Astrocyte (in vitro differentiated cells and primary cell): ENCODE data around the gene CUEDC1. TPM values are rescaled to one million over a fixed set of nuclear protein-coding genes. Genes with fewer than 3 reads are reported as not detected.

Experiments
- DNase-seq: peaks from one replicate; pipeline ENCODE4 v3.0.0-alpha.2; 2010; ENCODE audit warnings: low read depth
- FAIRE-seq: peaks from 2 replicates; lab custom pipeline; 2011; peaks lifted over from hg19 to GRCh38; lab: Jason Lieb, UNC
- H2AFZ ChIP-seq: 2 replicates; pipeline ENCODE4 v1.6.0; 2012; ENCODE audit warnings: low read depth, low read length, inconsistent platforms
- H3K27ac ChIP-seq: 2 replicates; pipeline ENCODE4 v1.5.1; 2011; ENCODE audit warnings: low read depth, low read length, inconsistent platforms
- H3K27me3 ChIP-seq: 2 replicates; pipeline ENCODE4 v1.6.0; 2011; ENCODE audit warnings: low read length, inconsistent platforms; ENCODE audit not compliant: insufficient read depth
- H3K36me3 ChIP-seq: 2 replicates; pipeline ENCODE4 v1.5.1; 2011; ENCODE audit warnings: low read length, inconsistent platforms; ENCODE audit not compliant: insufficient read depth
- H3K4me1 ChIP-seq: 2 replicates; pipeline ENCODE4 v1.5.1; 2011; ENCODE audit warnings: low read length, inconsistent platforms; ENCODE audit not compliant: insufficient read depth
- H3K4me2 ChIP-seq: 2 replicates; pipeline ENCODE4 v1.6.0; 2012; ENCODE audit warnings: low read length, inconsistent platforms
- H3K4me3 ChIP-seq: 2 replicates; pipeline ENCODE4 v1.5.1; 2011; ENCODE audit warnings: low read depth, mild to moderate bottlenecking, low read length, inconsistent platforms; ENCODE audit not compliant: insufficient read depth
- H3K79me2 ChIP-seq: 2 replicates; pipeline ENCODE4 v1.6.0; 2012; ENCODE audit warnings: mild to moderate bottlenecking, low read length, inconsistent platforms; ENCODE audit not compliant: insufficient read depth
- H3K9ac ChIP-seq: 2 replicates; pipeline ENCODE4 v1.6.0; 2012; ENCODE audit warnings: mild to moderate bottlenecking, low read length, inconsistent platforms
- H3K9me3 ChIP-seq: 2 replicates; pipeline ENCODE4 v1.5.1; 2012; ENCODE audit warnings: low read depth, mild to moderate bottlenecking, low read length, inconsistent platforms; ENCODE audit not compliant: insufficient read depth
- H4K20me1 ChIP-seq: 2 replicates; pipeline ENCODE4 v1.6.0; 2012; ENCODE audit warnings: low read length, inconsistent platforms; ENCODE audit not compliant: insufficient read depth
- H3K27ac Mint-ChIP-seq: one replicate; pipeline ENCODE4 v1.8.0; 2021; ENCODE audit warnings: mild to moderate bottlenecking, mixed read lengths; ENCODE audit not compliant: unreplicated experiment
- H3K27me3 Mint-ChIP-seq: one replicate; pipeline ENCODE4 v1.8.0; 2021; ENCODE audit warnings: low read depth, mixed read lengths; ENCODE audit not compliant: unreplicated experiment
- H3K36me3 Mint-ChIP-seq: one replicate; pipeline ENCODE4 v1.8.0; 2021; ENCODE audit warnings: low read depth, mixed read lengths; ENCODE audit not compliant: unreplicated experiment
- H3K4me1 Mint-ChIP-seq: one replicate; pipeline ENCODE4 v1.8.0; 2021; ENCODE audit warnings: low read depth, mixed read lengths; ENCODE audit not compliant: unreplicated experiment
- H3K4me3 Mint-ChIP-seq: one replicate; pipeline ENCODE4 v1.8.0; 2021; ENCODE audit warnings: mild to moderate bottlenecking, moderate library complexity, mixed read lengths; ENCODE audit not compliant: unreplicated experiment
- H3K9me3 Mint-ChIP-seq: one replicate; pipeline ENCODE4 v1.8.0; 2021; ENCODE audit warnings: mild to moderate bottlenecking, mixed read lengths; ENCODE audit not compliant: unreplicated experiment
- CTCF ChIP-seq: IDR thresholded peaks from 2 replicates; pipeline ENCODE4 v1.5.1; 2011; ENCODE audit warnings: low read depth, mild to moderate bottlenecking, inconsistent platforms, low read length, moderate library complexity; ENCODE audit not compliant: insufficient read depth
- EZH2 ChIP-seq: IDR thresholded peaks from 2 replicates; pipeline ENCODE4 v1.6.1; 2012; ENCODE audit warnings: mild to moderate bottlenecking, low read length, inconsistent platforms; ENCODE audit not compliant: insufficient read depth
- total RNA-seq: library from RNA; stranded (reverse); gene quantifications from 2 replicates; pipeline ENCODE4 v1.2.1, GENCODE V29; 2021

Gene CUEDC1
- total RNA-seq, 1 donor from 2014 or later, result 43.7 TPM

- Mint-ChIP-seq H3K27me3 (no peaks in the 10 kb centered on the region), H3K4me3 (peak overlapping the region; percentile 34), H3K27ac (peak overlapping the region; percentile 97), H3K36me3 (peaks cover 8% of the 10 kb centered on the region), H3K4me1 (peaks cover 70% of the 10 kb centered on the region), H3K9me3 (no peaks in the 10 kb centered on the region)
- FAIRE-seq, result no peak
- Histone ChIP-seq H3K9me3 (no peaks in the 10 kb centered on the region), H3K27ac (peak overlapping the region; percentile 97), H3K27me3 (no peaks in the 10 kb centered on the region), H3K9ac (peak overlapping the region; percentile 86), H2AFZ (peak overlapping the region; percentile 7), H3K36me3 (peaks cover 3% of the 10 kb centered on the region), H3K79me2 (peaks cover 3% of the 10 kb centered on the region), H3K4me1 (peaks cover 62% of the 10 kb centered on the region), H4K20me1 (no peaks in the 10 kb centered on the region), H3K4me2 (peak overlapping the region; percentile 88), H3K4me3 (peak overlapping the region; percentile 17)
- DNase-seq, result no peak
- no peak for TF ChIP-seq EZH2
- TF ChIP-seq CTCF, result no peak
Observed at GRCh38 chr17:57874058-57874419, 81.2 kb downstream of the CUEDC1 start.

- H3K36me3 Mint-ChIP-seq, result peaks cover 8% of the 10 kb centered on the region
- H3K27ac ChIP-seq, result peak overlapping the region; percentile 97
Observed at GRCh38 chr17:57873261-57874057, 81.8 kb downstream of the CUEDC1 start.

More at GRCh38 chr17:57873261-57874057, 81.8 kb downstream of the CUEDC1 start:
- no peaks in the 10 kb centered on the region for H4K20me1 ChIP-seq
- peaks cover 3% of the 10 kb centered on the region for H3K79me2 ChIP-seq
- Mint-ChIP-seq H3K9me3 (no peaks in the 10 kb centered on the region), H3K4me3 (peak overlapping the region; percentile 50), H3K27me3 (no peaks in the 10 kb centered on the region), H3K27ac (peak overlapping the region; percentile 97), H3K4me1 (peaks cover 70% of the 10 kb centered on the region)
- no peaks in the 10 kb centered on the region for H3K9me3 ChIP-seq
- H3K9ac ChIP-seq, result peak overlapping the region; percentile 86
- H3K36me3 ChIP-seq, result peaks cover 3% of the 10 kb centered on the region
- H3K27me3 ChIP-seq, result no peaks in the 10 kb centered on the region
- peaks cover 63% of the 10 kb centered on the region for H3K4me1 ChIP-seq
- H2AFZ ChIP-seq, result no peak overlapping the region
- no peak for TF ChIP-seq EZH2
- TF ChIP-seq CTCF, result no peak
- H3K4me3 ChIP-seq, result no peak overlapping the region
- H3K4me2 ChIP-seq, result peak overlapping the region; percentile 88
- DNase-seq (no peak), FAIRE-seq (no peak)
